CMK (cell line): ENCODE data around the gene GNAO1.

Source experiments
- DNase-seq: peaks from one replicate; pipeline ENCODE4 v3.0.0-alpha.2; 2010; ENCODE audit warnings: low read depth

The GNAO1 gene

DNA sequence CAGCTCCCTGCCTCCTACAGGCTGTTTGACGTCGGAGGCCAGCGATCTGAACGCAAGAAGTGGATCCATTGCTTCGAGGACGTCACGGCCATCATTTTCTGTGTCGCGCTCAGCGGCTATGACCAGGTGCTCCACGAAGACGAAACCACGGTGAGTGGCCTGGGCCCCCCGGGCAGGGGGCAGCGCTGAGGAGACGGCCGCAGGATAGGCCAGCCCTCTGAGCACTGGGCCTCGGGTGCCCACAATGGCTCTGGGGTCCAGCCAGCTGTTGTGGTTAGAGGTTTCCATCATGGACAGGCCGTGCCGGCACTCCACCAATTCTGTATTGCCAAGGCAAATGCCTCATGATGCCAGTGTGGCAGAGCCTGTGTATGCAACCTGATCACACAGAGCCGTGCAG is 145.4 kb downstream of the GNAO1 start:
- no peak for DNase-seq

DNA sequence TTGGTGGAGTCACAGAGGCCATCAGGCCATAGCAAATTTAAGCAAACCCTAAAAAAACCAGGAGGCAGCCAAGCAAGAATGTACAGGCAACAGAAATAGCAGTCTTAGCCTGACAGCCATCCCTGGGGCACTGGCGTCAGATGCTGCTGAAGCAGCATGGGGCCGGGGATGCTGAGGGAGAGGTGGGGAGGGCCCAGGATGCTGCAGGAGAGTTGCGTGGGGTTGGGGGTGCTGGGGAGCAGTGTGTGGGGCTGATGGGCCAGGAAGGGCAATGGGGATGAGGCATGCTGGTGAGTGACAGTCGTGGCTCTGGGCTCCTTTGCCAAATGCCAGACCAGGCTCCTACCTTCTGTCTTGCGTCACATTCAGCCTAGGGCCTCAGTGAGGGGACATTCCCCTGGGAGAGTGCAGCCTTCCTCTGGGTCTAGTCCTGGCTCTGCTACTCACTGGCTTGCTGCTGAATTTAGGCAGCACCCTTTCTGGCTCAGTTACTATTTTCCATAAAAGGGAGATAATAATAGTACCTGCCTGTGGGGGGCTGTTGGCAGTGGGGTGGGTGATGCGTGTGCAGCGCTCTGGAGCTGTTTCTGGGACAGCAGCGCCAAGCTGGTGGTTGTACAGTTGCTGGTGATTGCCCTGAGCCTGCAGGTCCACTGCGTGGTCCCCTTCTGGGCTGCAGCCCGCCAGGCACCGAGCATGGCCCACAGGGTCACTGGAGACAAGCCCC is 146.0 kb downstream of the GNAO1 start:
- DNase-seq: no peak

DNA sequence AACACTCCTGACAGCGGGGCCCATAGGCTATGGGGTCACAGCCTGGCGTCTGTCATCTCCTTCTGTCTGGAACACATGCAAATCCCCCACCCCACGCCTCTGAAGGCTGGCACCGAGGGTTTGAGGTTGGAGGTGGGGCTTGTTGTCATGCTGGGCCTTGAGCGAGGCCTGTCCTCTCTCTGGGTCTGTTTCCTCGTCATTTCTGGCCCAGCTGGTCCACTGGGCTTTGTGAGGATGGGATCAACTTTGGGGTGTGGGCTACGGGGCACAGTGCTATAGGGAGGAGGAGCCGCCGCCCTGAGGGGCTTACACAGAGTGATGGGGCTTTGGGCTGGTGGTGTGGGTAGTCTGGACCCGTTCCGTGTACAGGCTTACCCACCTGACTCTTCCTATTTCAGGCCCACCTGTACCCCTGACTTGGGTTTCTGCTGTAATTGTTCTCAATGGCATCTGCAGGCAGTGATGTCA is 146.6 kb downstream of the GNAO1 start:
- DNase-seq: no peak

DNA sequence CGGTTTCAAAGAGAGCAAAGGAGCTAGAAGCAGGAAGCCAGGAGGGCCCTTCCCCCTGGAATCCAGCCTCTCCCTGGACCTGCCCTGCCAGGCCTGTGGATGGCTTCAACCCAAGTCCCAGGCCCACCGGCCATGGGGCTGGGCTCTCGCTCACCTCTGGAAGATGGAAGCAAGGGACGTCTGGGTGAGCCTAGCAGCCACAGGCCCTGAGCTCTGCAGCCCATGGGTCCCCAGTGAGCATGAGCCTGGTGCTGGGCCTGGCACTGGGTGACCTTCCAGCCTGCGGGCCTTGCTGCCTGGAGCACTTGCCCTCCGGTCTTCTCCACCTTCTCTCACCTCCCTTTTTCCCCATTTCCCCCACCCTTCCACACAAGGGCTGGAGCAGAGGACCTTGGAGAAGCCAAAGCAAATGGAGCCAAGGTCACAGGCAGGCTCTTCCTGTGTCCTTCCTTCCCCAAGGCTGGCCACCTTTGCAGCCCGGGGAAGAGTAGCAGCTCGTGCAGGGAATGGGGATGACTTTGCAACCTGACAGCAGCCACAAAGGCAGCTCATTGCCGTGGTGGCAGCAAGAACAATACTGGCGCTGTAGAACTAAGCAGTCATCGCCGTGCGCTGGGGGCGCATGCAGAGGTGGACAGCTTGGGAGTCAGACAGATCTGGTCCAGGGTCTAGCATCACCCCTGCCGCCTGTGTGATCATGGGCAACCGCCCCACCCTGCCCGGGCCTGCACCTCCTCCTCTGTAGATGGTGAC is 147.5 kb downstream of the GNAO1 start:
- no peak for DNase-seq

DNA sequence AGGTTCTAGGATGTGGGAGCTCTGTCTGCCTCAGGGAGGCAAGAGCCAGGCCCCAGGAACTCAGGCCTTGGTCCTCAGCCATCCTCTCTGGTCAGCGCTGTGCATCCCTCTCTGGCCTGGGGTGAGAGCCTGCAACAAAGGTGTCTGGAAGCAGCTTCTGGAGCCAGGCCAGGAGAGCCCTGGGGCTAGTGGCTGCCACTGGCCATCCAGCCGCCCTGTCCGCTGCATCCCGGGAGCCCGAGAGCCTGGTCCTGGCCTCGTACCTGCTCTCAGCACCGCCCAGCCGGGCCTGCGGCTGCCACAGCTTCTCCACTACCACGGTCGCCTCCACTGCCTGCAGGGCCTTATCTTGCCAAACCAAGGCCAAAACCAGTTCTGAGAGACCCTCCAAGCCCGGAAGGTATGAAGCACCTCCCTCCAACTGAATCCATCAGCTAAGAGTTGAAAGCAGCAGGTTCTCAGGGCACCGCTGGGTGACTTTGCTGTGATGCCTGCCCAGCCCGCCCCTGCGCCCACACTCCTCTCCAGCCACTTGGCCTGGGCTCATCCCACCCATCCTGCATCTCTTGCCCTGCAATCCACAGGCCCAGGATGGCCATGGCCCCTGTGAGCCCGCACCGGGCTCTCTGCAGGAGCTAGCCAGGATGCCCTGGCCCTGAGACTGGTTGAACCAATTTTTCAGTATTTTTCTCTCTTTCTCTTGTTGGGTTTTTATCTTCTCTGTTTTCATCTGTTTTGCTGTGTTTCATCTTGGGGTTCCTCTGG is 148.3 kb downstream of the GNAO1 start:
- DNase-seq: no peak

DNA sequence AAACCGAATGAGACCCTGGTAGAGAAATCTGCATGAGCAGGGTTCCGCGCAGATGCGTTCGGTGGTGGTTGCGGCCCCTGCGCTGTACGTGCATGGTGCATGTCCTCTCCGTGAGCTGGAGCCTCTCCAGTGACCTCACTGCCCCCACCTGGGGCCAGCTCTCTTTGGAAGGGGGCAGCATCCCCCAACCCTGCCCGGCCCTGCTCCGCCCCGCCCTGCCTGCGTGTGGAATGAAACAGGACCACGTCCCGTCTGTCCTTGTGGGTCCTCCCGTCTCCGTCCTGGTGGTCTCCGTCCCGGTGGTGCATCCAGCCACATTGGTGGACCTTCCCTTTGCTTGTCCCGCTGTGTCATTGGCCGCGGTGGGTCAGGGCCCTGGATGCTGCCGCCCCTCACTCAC is 149.1 kb downstream of the GNAO1 start:
- DNase-seq: no peak

DNA sequence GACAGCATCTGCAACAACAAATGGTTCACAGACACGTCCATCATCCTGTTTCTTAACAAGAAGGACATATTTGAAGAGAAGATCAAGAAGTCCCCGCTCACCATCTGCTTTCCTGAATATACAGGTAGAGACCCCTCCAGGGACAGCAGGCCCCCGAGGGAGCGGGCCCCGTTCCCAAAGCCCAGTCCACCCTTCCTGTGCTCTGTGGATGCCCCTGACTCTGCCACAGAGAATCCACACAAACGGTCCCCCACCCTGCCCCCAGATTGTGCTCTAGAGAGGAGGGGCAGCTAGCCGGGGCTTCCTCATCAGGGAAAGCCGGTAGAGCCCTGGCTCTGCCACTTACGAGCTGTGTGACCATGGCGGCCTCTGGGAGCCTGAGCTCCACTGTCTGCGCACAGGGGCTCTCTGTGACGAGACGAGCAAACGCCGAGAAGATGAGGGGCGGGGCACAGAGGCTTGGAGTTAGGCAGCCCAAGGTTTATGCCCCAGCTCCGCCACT is 149.6 kb downstream of the GNAO1 start:
- no peak for DNase-seq

DNA sequence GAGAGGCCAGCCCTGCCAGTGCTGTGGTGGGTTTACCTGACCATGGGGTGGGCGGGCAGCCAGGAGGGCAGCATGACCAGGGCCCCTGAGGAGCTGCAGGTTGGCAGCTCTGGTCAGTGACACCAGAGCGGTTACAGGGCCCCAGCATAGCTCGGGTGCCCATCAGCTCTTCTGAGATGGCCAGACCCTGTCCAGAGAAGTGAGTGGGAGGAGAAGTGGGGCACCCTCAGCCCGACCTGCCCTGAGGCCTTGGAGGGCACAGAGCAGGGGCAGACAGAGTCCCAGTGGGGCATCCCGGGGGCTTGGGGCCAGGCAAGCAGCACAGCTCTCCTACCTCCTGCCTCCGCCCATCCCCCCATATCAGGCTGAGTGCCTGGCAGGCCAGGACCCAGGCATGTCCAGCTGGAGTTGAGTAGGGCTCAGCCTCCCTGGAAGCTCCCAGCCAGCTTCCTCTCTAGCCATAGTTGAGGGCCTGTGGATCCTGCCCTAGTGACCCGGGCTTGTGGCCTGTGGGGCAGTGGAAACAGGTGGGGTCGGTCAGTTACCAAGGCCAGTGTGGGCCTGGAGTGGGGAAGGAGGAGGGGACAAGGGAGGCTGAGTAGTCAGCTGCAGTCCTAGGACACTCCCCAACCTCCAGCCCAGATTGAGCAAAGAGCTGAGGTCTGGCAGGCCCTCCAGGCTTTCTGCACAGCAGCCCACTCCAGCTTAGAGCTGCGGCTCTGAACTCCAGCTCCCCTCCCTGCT is 150.5 kb downstream of the GNAO1 start:
- no peak for DNase-seq

DNA sequence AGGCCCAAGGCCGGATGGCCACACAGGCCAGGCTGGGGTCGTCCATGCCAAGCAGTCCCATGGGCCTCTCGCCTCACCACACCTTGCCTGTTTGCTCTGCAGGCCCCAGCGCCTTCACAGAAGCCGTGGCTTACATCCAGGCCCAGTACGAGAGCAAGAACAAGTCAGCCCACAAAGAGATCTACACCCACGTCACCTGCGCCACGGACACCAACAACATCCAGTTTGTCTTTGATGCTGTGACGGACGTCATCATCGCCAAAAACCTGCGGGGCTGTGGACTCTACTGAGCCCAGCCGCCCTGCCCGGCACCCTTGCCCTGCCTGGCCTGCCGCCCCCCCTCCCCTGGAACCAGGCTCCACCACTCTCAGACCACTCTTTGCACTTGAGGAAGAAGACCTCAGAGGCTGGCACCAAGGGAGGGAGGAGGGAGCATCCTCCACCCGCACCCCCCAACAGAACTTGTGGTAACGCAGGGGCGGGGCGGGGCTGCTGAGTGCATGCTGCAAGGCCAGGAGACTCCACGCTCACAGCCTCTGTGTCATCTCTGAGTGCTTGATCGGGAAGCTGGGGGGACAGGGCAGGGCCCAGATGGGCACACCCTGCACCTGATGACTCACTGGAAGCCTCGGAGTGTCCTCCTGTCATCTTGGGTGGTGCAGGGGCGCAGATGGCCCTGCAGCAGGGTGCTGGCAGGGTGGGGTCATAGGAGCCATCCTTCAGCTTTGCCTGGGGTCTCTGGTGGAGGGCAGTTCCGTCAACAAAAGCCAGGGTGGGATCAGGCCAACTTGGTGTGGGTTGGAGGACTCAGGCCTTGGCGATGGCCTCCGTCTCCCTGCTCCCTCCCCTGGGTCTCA is 152.6 kb downstream of the GNAO1 start:
- DNase-seq: no peak

DNA sequence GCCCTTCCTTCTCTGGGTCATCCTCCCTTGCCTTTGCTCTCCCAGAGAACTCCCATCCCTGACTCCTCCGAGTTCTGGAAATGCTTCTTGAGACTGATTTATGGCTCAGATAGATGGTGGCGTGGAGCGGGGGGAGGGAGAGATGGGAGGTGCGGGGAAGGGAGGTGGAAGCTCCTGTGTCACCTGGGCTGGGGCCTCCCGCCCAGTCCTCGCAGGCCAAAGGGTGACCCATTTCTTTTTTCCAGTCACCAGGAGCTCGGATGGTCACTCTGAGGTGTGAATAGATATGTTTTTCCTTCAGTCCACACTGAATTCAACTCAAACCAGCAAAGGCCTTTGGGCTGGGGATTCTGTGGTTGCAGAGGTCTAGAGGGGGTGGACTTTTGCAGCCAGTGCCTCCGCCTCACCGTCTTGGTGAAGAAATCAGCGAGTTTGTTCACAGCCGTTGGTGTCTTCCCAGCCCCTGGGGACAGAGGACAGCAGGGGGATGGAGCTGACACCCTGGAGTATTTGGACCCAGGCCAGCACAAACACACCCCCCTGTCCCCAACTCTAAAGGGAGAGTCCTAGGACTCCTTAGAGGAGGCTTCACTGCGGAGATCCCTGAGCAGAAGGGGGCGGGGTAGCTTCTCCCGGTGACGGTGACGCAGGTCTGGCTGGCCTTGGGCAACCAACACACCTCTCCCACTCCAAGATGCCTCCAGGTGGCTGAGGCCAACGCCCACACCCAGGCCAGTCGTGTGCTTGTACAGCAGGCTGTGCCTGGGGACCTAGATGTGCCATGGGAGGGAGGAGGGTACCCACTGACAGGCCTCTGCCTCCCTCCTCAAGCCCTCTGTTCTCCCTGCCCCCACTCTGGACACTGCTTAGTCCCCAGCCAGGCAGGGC is 153.5 kb downstream of the GNAO1 start:
- DNase-seq: no peak

DNA sequence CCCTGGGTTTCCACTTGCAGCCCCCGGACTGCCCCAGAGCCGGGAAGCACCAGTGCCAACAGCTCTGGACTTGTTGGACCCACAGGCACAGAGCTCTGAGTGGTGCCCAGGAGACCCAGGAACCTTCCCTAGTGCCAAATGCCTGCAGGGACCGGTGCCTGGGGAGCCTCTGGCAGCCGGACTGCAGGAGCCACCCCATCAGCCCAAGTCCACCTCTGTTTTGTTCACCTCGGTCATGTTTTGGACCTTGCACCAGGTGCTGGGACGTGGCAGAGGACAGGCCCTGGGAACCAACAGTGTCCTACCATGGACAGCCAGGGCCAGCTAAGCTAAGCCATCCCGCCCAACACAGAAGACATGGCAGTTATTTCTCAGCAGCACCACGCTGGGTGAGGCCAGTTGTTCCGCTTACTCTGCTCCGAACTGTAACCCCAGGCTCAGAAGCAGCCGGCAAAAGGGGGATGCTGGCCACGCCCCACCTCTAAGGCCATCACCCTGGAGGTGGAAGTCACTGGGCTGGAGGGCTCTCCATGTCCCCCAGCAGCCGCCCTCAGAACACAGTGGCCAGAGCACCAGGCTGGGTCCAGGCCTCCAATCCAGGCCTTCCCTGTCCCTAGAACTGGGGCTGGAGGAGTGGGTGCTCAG is 154.2 kb downstream of the GNAO1 start:
- DNase-seq: no peak

DNA sequence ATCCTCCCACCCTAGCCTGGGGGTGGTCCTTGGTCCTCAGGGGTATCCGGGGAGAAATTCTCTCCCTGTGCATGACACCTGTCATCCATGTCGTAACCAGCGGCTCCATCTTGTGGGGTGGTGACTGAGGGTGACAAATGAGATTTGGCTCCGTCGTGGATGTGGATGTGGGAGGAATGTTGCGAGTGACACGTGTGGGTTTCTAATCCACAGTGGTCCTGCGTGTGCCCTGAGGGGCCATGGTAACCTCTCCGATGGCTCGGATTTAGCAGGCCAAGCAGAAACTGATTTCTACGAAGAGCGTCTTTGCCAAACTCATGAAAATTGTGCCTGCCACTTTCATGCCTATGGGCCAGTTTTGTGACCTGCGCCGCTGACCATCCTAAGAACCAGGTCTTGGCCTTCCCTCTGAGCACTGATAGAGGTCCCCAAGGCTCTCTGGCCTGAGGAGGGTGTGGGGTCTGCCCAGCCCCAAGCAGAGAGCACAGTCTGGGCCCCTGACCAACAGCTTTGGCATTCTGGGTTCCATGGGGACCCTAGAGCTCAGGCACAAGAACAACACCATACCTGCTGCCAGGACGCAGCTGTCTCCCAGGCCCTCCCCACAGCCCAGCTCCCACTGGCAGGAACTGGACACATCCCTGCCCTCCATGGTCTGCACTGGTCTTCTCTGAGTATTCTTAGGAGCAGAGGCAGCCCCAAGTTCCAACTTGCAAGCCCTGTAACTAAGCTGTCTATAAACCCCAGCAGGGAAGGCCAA is 155.0 kb downstream of the GNAO1 start:
- DNase-seq: no peak

DNA sequence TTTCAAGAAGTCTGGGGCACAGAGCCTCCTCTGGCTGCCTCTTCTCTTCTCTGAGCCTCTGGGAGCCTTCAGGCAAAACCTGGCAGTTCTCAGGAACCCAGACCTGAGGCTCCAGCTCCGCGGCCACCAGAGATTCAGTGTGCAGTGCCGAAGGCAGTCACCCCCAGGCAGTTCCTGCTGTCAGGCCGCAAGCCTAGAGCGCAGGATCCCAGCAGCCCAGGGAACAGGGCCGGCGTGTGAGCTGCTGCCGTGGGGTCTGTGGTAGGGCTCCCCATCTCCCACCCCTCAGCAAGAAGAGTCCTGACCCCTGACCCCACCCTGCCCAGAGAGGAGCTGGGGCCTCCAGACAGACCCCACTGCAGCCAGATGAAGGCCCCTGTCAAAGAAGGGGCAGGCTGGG is 155.9 kb downstream of the GNAO1 start:
- no peak for DNase-seq

DNA sequence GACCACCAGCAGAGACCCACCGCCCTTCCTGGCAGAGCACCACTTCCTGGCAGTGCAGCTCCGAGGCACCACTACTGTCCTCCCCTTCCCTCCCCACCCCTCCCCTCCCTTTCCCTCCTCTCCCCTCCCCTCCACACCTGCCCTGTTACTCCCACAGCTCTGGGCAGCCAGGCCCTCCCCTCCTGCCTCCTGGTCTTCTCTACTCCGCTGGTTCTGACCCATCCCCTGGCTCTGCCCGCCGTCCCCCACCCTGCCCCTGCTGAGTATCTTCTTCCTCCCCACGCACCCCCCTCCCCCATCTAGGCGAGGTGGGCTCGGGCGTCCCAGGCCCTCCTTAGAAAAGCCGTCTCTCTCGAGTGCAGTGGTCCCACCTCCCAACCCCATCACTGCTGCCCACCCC is 156.4 kb downstream of the GNAO1 start:
- DNase-seq: no peak

DNA sequence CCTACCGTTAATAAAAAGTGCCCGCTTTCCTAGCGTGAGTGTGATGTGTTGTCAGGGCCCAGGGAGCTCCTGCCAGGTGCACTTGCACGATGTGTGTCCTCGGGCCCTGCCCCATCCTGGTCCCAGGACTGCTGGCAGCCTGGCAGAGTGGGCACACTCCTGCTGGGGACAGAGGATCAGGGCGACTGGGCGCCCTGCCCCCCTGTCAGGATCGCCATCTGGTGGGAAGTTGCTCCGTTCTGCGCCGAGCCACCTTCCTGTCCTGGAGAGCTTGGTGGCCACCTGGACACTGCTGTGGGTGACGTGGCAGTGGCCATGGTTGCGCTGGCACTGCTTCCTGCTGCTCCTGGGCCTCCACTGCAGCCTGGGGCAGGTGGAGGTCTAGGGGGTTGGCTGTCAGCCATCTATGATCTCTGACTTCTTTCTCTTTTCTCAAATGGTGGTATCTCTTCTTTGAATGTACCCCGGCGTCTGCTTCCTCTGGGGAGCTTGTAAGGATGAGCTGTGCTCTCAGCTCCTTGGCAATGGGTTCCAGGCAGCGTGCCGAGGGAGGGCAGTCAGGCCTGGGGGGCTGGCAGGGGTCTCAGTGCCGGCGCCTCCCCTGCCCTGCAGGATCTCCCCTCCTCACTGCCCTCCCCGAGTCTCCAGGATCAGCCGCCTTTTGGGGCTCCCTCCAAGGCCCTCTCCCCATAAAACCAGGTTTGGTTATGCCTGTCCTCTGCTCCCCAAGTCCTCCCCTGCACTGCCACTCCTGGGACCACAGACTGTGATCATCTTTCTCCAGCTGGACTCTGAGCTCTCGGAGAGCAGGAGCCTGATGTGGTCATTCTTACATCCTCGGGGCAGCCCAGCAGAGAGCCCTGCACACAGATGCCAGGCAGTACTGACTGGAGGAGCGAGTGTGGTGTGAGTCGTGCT is 157.1 kb downstream of the GNAO1 start:
- no peak for DNase-seq

DNA sequence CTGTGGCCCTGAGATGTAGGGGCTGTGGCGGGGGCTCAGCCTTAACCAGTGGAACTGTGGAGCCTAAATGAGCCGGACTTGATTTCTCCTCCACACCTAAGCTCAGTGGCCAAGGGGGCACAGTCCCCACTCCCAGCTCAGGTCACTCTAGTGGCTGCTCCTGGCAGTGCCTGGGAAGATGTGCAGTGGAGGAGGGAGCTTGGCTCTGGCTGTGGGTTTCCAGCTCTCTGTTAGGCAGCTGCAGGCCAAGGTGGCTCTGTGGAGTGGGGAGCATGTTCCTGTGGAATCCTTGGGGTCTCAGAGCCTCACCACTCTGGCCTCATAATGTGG is 157.8 kb downstream of the GNAO1 start:
- DNase-seq: no peak

DNA sequence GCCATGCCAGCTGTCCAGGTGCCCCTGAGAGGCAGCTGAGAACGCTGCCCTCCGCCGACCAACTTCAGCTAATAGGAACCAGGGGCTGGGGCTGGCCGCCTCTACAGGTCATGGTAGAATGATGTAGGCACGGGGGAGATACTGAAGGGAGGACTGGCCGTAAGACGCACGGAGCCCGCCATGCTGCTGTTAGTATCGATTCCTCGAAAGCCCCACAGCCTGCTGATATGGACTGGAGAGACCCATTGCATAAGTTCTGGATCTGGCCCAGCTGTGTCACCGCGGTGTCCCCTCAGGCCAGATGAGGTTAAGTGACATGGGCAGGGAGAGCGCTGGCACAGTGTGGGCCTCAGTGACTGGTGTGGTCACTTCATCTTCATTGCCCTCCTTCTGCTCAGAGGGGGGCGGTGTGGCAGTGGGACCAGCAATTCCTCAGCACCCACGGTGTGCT is 158.4 kb downstream of the GNAO1 start:
- DNase-seq: no peak
